NOMO-1 treated with dmso at 0.1 percent for 144 hours (cell line): ENCODE results near the gene GAK.
"Not testable (repeated sequence)": the region's sequence is repeated elsewhere in the genome, so short reads cannot be mapped to it uniquely, and the experiment has no call there.

Experiments used
- DNase-seq: peaks from one replicate; lab custom pipeline; 2025; ENCODE audit not compliant: unreplicated experiment; lab: John Stamatoyannopoulos, UW

GAK gene

GRCh38 chr4:820230-821172 lies 111.6 kb downstream of the GAK start:
- DNase-seq = no peak

GRCh38 chr4:819401-820229 lies 112.5 kb downstream of the GAK start:
- no peak for DNase-seq

- no peak for DNase-seq
Measured at GRCh38 chr4:818106-818921, 113.8 kb downstream of the GAK start.

GRCh38 chr4:815464-816146 lies 116.5 kb downstream of the GAK start:
- no peak for DNase-seq

GRCh38 chr4:814312-814850 lies 117.7 kb downstream of the GAK start:
- no peak for DNase-seq

- DNase-seq = no peak
Measured at GRCh38 chr4:813900-814299, 118.2 kb downstream of the GAK start.

- DNase-seq = no peak
Measured at GRCh38 chr4:808860-809570, 123.1 kb downstream of the GAK start.

- no peak for DNase-seq
Measured at GRCh38 chr4:807792-808191, 124.3 kb downstream of the GAK start.

- not testable (repeated sequence) for DNase-seq
Measured at GRCh38 chr4:806979-807378, 125.1 kb downstream of the GAK start.

GRCh38 chr4:804804-805203 lies 127.3 kb downstream of the GAK start:
- DNase-seq = no peak

- DNase-seq = no peak
Measured at GRCh38 chr4:803884-804283, 128.2 kb downstream of the GAK start.

GRCh38 chr4:801436-802124 lies 130.5 kb downstream of the GAK start:
- no peak for DNase-seq
